ENCODE data around the gene OR51B5. TPM values are rescaled to one million over a fixed set of nuclear protein-coding genes. Genes with fewer than 3 reads are reported as not detected.
"Not testable (repeated sequence)": the region's sequence is repeated elsewhere in the genome, so short reads cannot be mapped to it uniquely, and the experiment has no call there.

OR51B5 gene
- total RNA-seq, 1 experiment from 2014 or later = not detected

- no TSS peak for BruUV-seq (replicated peaks)
- intact Hi-C loops (cut with micrococcal nuclease; ENCODE audit: unreplicated experiment) = no loop called here
- Histone ChIP-seq H3K9me3 (ENCODE audit: low read depth, low read length, poor library complexity, severe bottlenecking) (no peaks in the 10 kb centered on the region), H3K27me3 (replicated peaks; ENCODE audit: insufficient read depth, low read depth, low read length, poor library complexity) (no peaks in the 10 kb centered on the region), H3K36me3 (ENCODE audit: insufficient read depth, low read length, poor library complexity, severe bottlenecking) (no peaks in the 10 kb centered on the region), H3K27ac (ENCODE audit: low read depth, low read length, poor library complexity, severe bottlenecking) (no peak overlapping the region), H3K4me1 (ENCODE audit: insufficient read depth, low read length, poor library complexity, severe bottlenecking) (no peaks in the 10 kb centered on the region), H3K4me3 (ENCODE audit: low read depth, low read length, poor library complexity, severe bottlenecking) (no peak overlapping the region)
- no peak for DNase-seq (ENCODE audit: low spot score)
- CTCF ChIA-PET = no interaction called here
- POLR2A ChIA-PET (ENCODE audit: low non-redundant PET) = no interaction called here
- no peak for TF ChIP-seq CTCF (conservative IDR thresholded peaks at IDR 0.05; ENCODE audit: low read depth, low read length)
Observed at GRCh38 chr11:5335170-5335569, 8.2 kb downstream of the OR51B5 start.

- TF ChIP-seq EZH2 (IDR thresholded peaks at IDR 0.05; ENCODE audit: borderline replicate concordance, low read depth, low read length, poor library complexity, severe bottlenecking) (no peak), CTCF (conservative IDR thresholded peaks at IDR 0.05; ENCODE audit: low read depth, low read length) (no peak)
- ChIA-PET POLR2A (ENCODE audit: low non-redundant PET) (no interaction called here), CTCF (no interaction called here)
- DNase-seq (ENCODE audit: low spot score) = no peak
- H3K9me3 ChIP-seq (ENCODE audit: low read depth, low read length, poor library complexity, severe bottlenecking) = no peaks in the 10 kb centered on the region
- no peak within 1 kb of the TSS for H3K27ac ChIP-seq (ENCODE audit: low read depth, low read length, poor library complexity, severe bottlenecking)
- no peak within 1 kb of the TSS for H3K4me3 ChIP-seq (ENCODE audit: low read depth, low read length, poor library complexity, severe bottlenecking)
- intact Hi-C loops (cut with micrococcal nuclease; ENCODE audit: unreplicated experiment) = no loop called here
- H3K4me1 ChIP-seq (ENCODE audit: insufficient read depth, low read length, poor library complexity, severe bottlenecking) = no peaks in the 10 kb centered on the region
- BruUV-seq (replicated peaks) = no TSS peak
- H3K36me3 ChIP-seq (ENCODE audit: insufficient read depth, low read length, poor library complexity, severe bottlenecking) = no peaks in the 10 kb centered on the region
- H3K27me3 ChIP-seq (replicated peaks; ENCODE audit: insufficient read depth, low read depth, low read length, poor library complexity) = no peaks in the 10 kb centered on the region
Observed at GRCh38 chr11:5324197-5324596, 19.1 kb downstream of the OR51B5 start, which contains the start of gene OR51B2. Gene OR51B2, minus strand, starts transcription at chr11:5324297. Its CDS starts 0 bp downstream, at chr11:5324297.

GRCh38 chr11:5317292-5317691, 26.0 kb downstream of the OR51B5 start:
- CTCF ChIA-PET = no interaction called here
- H3K27ac ChIP-seq (ENCODE audit: low read depth, low read length, poor library complexity, severe bottlenecking) = no peak overlapping the region
- no peaks in the 10 kb centered on the region for H3K9me3 ChIP-seq (ENCODE audit: low read depth, low read length, poor library complexity, severe bottlenecking)
- DNase-seq (ENCODE audit: low spot score) = peak; percentile 1
- BruUV-seq (replicated peaks) = no TSS peak
- no peaks in the 10 kb centered on the region for H3K36me3 ChIP-seq (ENCODE audit: insufficient read depth, low read length, poor library complexity, severe bottlenecking)
- no peaks in the 10 kb centered on the region for H3K4me1 ChIP-seq (ENCODE audit: insufficient read depth, low read length, poor library complexity, severe bottlenecking)
- TF ChIP-seq CTCF (conservative IDR thresholded peaks at IDR 0.05; ENCODE audit: low read depth, low read length) (peak; percentile 24; the same call in 1 of the 2 replicates), EZH2 (IDR thresholded peaks at IDR 0.05; ENCODE audit: borderline replicate concordance, low read depth, low read length, poor library complexity, severe bottlenecking) (no peak)
- POLR2A ChIA-PET (ENCODE audit: low non-redundant PET) = no interaction called here
- no peaks in the 10 kb centered on the region for H3K27me3 ChIP-seq (replicated peaks; ENCODE audit: insufficient read depth, low read depth, low read length, poor library complexity)
- H3K4me3 ChIP-seq (ENCODE audit: low read depth, low read length, poor library complexity, severe bottlenecking) = no peak overlapping the region
- intact Hi-C loops (cut with micrococcal nuclease; ENCODE audit: unreplicated experiment) = no loop called here

- H3K27me3 ChIP-seq (replicated peaks; ENCODE audit: insufficient read depth, low read depth, low read length, poor library complexity); H3K4me3 ChIP-seq (ENCODE audit: low read depth, low read length, poor library complexity, severe bottlenecking); H3K9me3 ChIP-seq (ENCODE audit: low read depth, low read length, poor library complexity, severe bottlenecking); H3K36me3 ChIP-seq (ENCODE audit: insufficient read depth, low read length, poor library complexity, severe bottlenecking); DNase-seq (ENCODE audit: low spot score); BruUV-seq (replicated peaks); CTCF ChIA-PET; H3K27ac ChIP-seq (ENCODE audit: low read depth, low read length, poor library complexity, severe bottlenecking); H3K4me1 ChIP-seq (ENCODE audit: insufficient read depth, low read length, poor library complexity, severe bottlenecking); POLR2A ChIA-PET (ENCODE audit: low non-redundant PET); intact Hi-C loops (cut with micrococcal nuclease; ENCODE audit: unreplicated experiment): not testable (repeated sequence)
Observed at GRCh38 chr11:5313326-5314023, 29.8 kb downstream of the OR51B5 start.
